ENCODE data around the gene TGFBR2.

Gene TGFBR2

DNA sequence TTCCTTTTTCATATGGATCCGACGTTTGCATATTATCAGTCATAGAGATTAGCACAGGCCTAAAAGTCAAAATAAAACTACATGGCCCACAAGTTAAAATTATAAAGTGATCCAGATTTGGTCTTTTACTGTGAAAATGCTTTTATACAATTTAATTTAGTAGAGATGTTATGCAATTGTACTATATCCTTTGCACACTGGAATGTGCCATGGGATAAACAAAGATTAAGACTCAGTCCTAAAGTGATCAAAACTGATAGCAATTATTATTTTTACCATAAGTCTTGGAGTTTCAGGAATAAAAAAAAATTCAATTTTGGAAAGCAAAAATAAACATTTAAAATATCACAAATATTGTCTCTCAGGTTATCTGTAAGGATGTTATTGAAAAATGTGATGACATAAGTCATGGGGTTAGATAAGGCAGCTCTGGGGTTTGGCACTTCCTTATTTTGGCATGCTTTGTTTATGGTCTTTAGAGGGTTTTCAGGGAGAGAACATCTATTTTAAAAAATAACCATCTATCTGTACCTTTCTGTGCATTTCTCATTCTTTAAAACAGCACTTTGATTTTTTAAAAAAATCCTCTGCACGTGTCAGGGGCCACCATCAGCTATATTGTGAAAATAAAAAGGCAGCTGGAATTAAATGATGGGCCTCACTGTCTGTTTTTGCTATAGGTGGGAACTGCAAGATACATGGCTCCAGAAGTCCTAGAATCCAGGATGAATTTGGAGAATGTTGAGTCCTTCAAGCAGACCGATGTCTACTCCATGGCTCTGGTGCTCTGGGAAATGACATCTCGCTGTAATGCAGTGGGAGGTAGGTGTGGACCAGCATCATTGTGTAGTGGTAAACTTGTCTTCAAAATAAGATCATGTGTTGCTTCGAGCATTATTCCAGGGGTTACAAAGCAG is 67.3 kb downstream of the TGFBR2 start:
- DNase-seq (ENCODE audit: low read depth, low spot score) = no peak

DNA sequence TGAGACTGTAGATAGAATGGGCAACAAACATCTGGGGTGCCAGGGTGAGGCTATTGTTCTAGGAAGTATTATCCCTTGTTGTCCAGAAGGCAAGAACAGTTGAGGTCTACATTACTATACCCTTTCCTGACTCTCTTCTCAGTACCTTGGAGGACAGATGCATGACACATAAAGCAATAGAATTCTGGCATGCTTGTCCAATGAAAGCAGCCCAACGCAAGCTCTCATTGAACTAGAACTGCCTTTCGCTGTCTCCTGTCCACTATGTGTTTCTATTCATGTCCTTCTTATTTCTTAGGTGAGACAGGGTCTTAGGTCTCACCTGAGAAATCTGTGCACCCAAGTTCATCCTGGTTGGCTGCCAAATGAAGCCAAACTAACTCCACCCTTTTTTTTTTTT is 68.6 kb downstream of the TGFBR2 start:
- no peak for DNase-seq (ENCODE audit: low read depth, low spot score)

DNA sequence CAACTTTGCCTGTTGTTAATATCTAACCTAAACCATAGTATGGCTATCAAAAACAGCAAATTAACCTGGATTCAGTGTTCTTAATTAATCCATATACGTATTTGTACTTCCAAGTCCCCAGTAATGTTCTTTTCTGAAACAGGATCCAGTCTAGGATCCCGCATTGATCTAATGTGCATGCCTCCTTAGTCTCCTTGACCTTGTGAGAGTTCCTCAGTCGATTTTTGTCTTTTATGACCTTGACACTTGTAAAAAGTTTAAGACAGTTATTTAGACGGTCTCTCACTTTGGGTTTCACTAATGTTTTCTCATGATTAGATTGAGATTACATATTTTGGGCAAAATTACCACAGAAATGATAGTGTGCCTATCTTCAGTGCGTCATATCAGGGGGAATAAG is 69.4 kb downstream of the TGFBR2 start:
- no peak for DNase-seq (ENCODE audit: low read depth, low spot score)

DNA sequence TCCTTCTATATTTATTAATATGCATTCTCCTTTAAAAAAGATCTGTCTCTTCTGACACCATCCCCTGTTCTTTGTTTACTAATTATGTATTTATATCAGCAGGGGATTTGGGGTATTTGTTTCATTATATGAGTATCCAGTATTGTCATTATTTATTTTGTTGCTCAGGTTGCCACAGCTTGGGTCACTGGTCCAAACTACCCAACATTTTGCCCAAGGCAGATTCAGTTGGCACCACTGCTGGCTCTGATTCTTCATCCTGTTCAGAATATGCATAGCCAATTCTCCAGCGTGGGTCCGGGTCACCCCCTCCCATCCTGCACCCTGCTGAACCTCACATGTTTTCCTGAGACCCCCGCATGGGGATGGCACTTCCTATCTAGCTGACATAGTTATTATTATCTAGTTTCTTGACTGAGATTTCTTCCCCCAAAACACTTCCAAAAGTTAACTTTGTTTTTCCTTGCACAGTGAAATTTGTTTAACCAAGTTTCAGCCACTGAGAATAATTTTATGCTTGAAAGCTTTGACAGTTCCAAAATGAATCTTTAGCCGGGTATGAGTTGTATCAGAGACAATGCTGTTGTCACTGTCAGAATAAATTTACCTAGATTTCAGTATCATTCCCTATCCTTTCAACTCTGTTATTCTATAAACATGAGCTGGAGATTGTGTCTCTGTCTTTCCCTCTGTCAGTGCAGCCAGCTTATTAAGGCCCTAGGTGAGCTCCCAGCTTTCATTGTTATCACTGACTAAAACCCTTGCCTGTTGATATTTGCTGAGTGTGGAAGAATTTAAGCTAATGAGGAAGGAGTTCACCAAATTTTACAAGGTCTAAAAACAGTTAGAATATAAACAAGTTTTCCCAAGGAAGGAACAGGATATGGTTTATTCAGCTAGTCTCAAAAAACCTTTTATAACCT is 70.3 kb downstream of the TGFBR2 start:
- no peak for DNase-seq (ENCODE audit: low read depth, low spot score)

DNA sequence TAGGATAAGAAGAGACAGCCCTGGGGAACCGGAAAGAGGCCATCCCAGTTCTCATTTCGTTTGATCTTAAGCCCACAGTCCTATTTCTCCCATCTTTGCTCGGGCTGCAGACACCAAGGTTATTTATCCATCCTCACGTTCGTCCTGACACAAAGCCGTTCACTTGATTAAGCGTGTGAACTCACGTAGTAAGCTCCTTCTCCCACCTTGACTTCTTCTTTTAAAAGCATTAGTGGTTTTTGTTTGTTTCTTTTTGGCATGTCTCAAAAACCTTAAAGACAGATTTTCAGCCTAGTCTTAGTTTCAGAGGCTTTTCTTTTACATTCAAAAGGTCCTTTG is 70.9 kb downstream of the TGFBR2 start:
- no peak for DNase-seq (ENCODE audit: low read depth, low spot score)

DNA sequence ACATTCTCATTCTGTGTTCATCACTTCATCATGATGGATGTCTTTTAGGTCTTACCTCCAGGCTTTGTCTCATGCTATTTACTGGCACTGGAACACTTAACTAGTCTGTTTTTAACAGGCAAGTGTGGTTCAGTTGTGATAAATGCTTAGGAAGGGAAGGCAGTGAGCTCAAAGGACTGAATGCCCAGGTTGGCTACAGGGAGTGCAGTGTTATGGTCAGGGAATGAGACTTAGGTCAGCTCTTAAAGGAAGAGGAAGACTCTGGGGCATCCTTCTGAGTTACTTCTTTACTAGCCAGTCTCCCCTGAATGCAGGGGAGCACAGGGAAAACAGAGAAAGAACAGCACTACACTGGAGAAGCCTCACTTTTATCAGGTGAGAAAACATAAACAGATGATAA is 72.6 kb downstream of the TGFBR2 start:
- no peak for DNase-seq (ENCODE audit: low read depth, low spot score)

GRCh38 chr3:30680789-30681648 is 74.6 kb downstream of the TGFBR2 start:
- no peak for DNase-seq (ENCODE audit: low read depth, low spot score)

DNA sequence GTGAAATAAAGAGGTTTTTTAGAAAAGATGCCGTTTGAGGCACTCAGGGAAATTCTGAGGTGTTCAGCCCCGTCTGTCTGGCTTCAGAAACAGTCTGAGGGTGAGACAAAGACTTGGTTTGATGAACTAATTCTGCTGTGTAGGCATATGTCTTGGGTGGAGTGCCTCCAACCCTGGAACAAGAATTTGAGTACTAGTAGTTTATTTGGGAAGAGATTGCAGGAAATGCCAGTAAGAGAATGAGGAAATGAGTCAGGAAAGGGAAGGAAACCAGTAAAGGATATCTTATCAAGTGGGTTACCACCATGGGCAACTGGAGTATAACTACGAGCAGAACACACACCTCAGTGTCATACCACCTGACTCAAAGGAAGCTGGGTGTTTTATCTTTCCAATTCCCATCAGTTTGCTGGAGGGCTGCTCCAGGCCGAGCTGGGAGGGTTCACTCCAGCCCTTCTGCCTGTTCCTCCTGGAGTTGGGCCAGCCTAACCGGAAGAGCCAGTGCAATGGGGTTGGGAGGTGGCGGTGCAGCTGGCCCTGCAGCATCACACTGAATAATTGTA is 75.3 kb downstream of the TGFBR2 start:
- DNase-seq (ENCODE audit: low read depth, low spot score) = no peak

- DNase-seq (ENCODE audit: low read depth, low spot score) = no peak
These were observed 76.2 kb downstream of the TGFBR2 start for GRCh38 chr3:30682434-30683155.

GRCh38 chr3:30683769-30684168 is 77.4 kb downstream of the TGFBR2 start:
- DNase-seq (ENCODE audit: low read depth, low spot score) = no peak

DNA sequence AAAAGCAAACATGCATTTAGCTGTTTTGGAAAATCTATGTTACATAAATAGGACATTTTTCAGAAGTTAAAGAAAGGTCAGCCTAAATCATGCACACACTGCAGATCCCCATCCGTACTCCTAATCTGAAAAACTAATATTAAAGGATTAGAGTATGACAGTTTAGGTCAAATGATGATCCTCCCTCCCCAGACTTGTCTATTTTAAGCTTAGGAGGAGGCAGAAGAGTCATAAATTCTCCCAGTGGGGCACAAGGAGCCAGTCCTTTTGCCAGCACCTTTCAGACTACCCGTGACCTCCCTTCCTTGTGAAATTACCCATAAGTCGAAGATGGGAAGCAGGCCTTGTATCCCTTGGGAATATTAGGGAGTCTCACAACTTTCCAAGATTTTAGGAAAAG is 78.0 kb downstream of the TGFBR2 start:
- DNase-seq (ENCODE audit: low read depth, low spot score) = no peak

DNA sequence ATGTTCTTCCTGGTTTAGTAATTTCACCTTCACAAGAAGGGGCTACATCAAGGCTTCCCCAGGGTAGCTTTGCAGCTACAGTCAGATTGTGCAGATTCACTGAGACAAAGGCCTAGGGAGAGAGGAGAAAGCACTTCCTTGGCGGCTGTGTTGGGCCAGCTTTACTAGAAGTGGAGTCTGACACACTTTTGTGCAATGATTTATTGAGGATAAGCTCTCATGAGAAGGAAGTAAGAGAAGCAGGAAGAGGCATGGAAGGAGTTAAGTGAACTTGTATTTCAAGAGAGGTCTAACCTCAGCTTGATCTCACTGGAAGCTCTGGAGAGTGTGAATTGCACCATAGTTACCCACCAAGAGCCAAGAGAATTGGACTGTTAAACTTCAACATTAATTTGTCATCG is 78.9 kb downstream of the TGFBR2 start:
- no peak for DNase-seq (ENCODE audit: low read depth, low spot score)

DNA sequence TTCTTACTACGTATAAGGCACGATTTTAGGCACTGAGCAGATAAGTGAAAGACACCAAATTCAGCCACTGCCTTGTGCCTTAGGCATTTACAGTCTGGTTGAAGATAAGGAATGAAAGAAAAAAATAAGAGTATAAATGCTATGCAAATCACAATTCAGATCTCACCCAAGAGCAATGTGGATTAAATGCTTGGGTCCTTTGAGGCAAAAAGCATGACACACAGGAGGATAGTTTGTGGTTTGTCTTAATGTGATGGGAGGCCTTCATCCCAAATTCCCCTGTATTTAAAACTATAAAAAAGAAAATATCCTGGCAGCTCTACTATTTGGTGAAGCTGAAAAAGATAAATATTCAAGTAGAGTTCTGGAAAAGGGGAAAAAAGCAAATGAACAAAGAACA is 79.8 kb downstream of the TGFBR2 start:
- no peak for DNase-seq (ENCODE audit: low read depth, low spot score)

DNA sequence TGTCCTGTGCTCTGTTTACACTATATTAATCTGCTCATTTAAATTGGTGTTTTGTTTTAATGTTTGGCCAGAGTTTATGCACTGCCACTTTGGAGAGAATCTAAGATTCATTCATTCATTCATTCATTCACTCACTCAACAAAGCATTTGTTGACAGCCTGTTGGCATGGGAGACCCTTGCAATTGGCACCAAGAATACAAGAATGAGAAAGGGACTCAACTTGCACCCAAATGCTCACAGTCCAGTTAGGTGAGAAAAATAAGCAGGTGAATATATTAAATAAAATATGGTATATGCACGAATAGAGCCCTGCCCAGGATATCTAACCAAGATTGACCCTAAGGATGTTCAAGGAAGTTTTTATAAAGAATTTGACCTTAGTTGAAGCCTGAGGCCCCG is 80.4 kb downstream of the TGFBR2 start:
- DNase-seq (ENCODE audit: low read depth, low spot score) = no peak

GRCh38 chr3:30687930-30688570 is 81.6 kb downstream of the TGFBR2 start:
- no peak for DNase-seq (ENCODE audit: low read depth, low spot score)

GRCh38 chr3:30688776-30689641 is 82.6 kb downstream of the TGFBR2 start:
- no peak for DNase-seq (ENCODE audit: low read depth, low spot score)

DNA sequence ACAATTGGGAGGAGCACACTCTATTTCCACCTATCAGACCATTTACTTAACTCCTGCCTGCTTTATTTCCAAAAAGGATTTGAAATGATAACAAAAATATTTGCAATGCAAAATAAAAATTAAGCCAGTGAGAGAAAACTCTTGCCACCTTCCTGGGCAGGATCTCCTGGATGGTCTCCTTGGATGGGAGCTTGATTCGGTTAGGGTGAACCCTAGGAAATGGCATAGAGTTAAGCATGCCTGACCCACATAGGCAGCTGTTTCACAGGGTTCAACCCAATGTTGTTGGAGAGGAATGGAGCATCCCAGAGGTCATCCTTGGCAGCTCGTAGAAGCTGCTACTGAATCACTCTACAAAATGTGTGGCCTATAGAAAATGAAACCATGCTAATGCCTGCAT is 83.8 kb downstream of the TGFBR2 start:
- DNase-seq (ENCODE audit: low read depth, low spot score) = no peak

- DNase-seq (ENCODE audit: low read depth, low spot score) = no peak
These were observed 85.0 kb downstream of the TGFBR2 start for GRCh38 chr3:30691249-30691880.

GRCh38 chr3:30691944-30692343 is 85.5 kb downstream of the TGFBR2 start:
- no peak for DNase-seq (ENCODE audit: low read depth, low spot score)
